A549 (cell line): ENCODE data around the gene NEDD8. TPM values are rescaled to one million over a fixed set of nuclear protein-coding genes. Genes with fewer than 3 reads are reported as not detected.

Experiments used
- ATOH8 ChIP-seq: fragments of 250-450 bp; sonication (Bioruptor Pico); IDR thresholded peaks from 2 replicates; pipeline ENCODE4 v1.5.0; 2020; ENCODE audit warnings: low read depth, mild to moderate bottlenecking, moderate library complexity
- BCL3 ChIP-seq: fragments of >200 bp; sonication (Bioruptor Twin); formaldehyde crosslinking; IDR thresholded peaks from 3 replicates; pipeline ENCODE4 v1.6.1; 2016
- CBX8 ChIP-seq: fragments of 200-600 bp; sonication (generic); IDR thresholded peaks from 2 replicates; pipeline ENCODE4 v1.6.1; 2016
- EHF ChIP-seq: fragments of 250-450 bp; sonication (Bioruptor Pico); IDR thresholded peaks from 2 replicates; pipeline ENCODE4 v1.5.0; 2020; ENCODE audit warnings: mild to moderate bottlenecking
- GATA3 ChIP-seq: IDR thresholded peaks from 2 replicates; pipeline ENCODE4 v1.6.1; 2012; ENCODE audit warnings: borderline replicate concordance
- HES2 ChIP-seq: fragments of >200 bp; sonication (Bioruptor Twin); formaldehyde crosslinking; IDR thresholded peaks from 2 replicates; pipeline ENCODE4 v1.6.1; 2016
- HOXA7 ChIP-seq: fragments of 250-450 bp; sonication (Bioruptor Pico); IDR thresholded peaks from 2 replicates; pipeline ENCODE4 v1.5.0; 2020; ENCODE audit warnings: mild to moderate bottlenecking, moderate library complexity
- HOXB13 ChIP-seq: fragments of 250-450 bp; sonication (Bioruptor Pico); IDR thresholded peaks from 2 replicates; pipeline ENCODE4 v1.5.0; 2020; ENCODE audit warnings: low read depth, mild to moderate bottlenecking, moderate library complexity
- JUN ChIP-seq, 2 experiments: fragments of >200 bp; sonication (Bioruptor Twin); formaldehyde crosslinking; IDR thresholded peaks; 2 replicates in 1 of 2; 3 replicates in 1 of 2; pipeline ENCODE4 v1.6.1; 2016 to 2017
- MAZ ChIP-seq: fragments of 150-350 bp; IDR thresholded peaks from 2 replicates; pipeline ENCODE4 v1.6.1; 2014; ENCODE audit warnings: antibody characterized with exemption, low read depth, low read length, borderline replicate concordance
- NR3C1 ChIP-seq: fragments of >200 bp; sonication (Bioruptor Twin); formaldehyde crosslinking; IDR thresholded peaks from 3 replicates; pipeline ENCODE4 v1.6.1; 2017
- PHF8 ChIP-seq: fragments of 200-600 bp; sonication (generic); IDR thresholded peaks from 2 replicates; pipeline ENCODE4 v1.6.1; 2016; ENCODE audit warnings: low read depth, mild to moderate bottlenecking, antibody characterized with exemption, moderate library complexity, borderline replicate concordance
- POLR2A ChIP-seq: IDR thresholded peaks from 2 replicates; pipeline ENCODE4 v1.6.1; 2012; ENCODE audit warnings: mild to moderate bottlenecking, low read length
- RAD21 ChIP-seq, 2 experiments: fragments of >200 bp in 1 of 2; sonication (Bioruptor Twin) in 1 of 2; formaldehyde crosslinking in 1 of 2; IDR thresholded peaks in 1 of 2; conservative IDR thresholded peaks in 1 of 2; 2 replicates in 1 of 2; 3 replicates in 1 of 2; pipeline ENCODE4 v1.6.1; 2012 to 2018; ENCODE audit warnings: inconsistent platforms in 1 of 2
- RARB ChIP-seq: fragments of 250-450 bp; sonication (Bioruptor Pico); IDR thresholded peaks from 2 replicates; pipeline ENCODE4 v1.8.0; 2021; ENCODE audit warnings: mild to moderate bottlenecking, moderate library complexity
- REST ChIP-seq: fragments of 200-600 bp; sonication (generic); IDR thresholded peaks from 2 replicates; pipeline ENCODE4 v1.6.1; 2016; ENCODE audit warnings: antibody characterized with exemption, mild to moderate bottlenecking, moderate library complexity
- RNF2 ChIP-seq: fragments of 200-600 bp; sonication (generic); IDR thresholded peaks from 2 replicates; pipeline ENCODE4 v1.6.1; 2016; ENCODE audit warnings: low read depth, mild to moderate bottlenecking, antibody characterized with exemption, moderate library complexity, borderline replicate concordance
- SMC3 ChIP-seq: fragments of >200 bp; sonication (Bioruptor Twin); formaldehyde crosslinking; IDR thresholded peaks from 3 replicates; pipeline ENCODE4 v1.6.1; 2018; ENCODE audit warnings: inconsistent platforms
- TP53 ChIP-seq: fragments of 250-450 bp; sonication (Bioruptor Pico); IDR thresholded peaks from 2 replicates; pipeline ENCODE4 v1.5.0; 2021; ENCODE audit warnings: mild to moderate bottlenecking, moderate library complexity
- USF2 ChIP-seq: fragments of 450-650 bp; IDR thresholded peaks from 2 replicates; pipeline ENCODE4 v1.6.1; 2014; ENCODE audit warnings: antibody characterized with exemption
- ZSCAN20 ChIP-seq: fragments of 250-450 bp; sonication (Bioruptor Pico); IDR thresholded peaks from 2 replicates; pipeline ENCODE4 v1.8.0; 2022; ENCODE audit warnings: mild to moderate bottlenecking, moderate library complexity
- polyA plus RNA-seq, 4 experiments: library from polyadenylated mRNA; depleted of rRNA in 3 of 4; stranded (reverse); fragments of >200 nt; fragmentation: RNase III in 1 of 4; extraction: RNeasy Plus Mini Kit Qiagen cat#74134 plus additional on column Dnase treatment in 1 of 4; gene quantifications; 2 replicates in 3 of 4; 3 replicates in 1 of 4; pipeline ENCODE4 v1.2.3, GENCODE V29; 2011 to 2017

NEDD8 gene
- polyA plus RNA-seq, 2 of the 4 experiments (the other 2 are of a cell fraction) = 433 to 589 TPM

- TF ChIP-seq ZSCAN20 (CRISPR knock-in tag) = no peak
- TF ChIP-seq EHF (CRISPR knock-in tag) = no peak
- TF ChIP-seq HES2 = no peak
- TF ChIP-seq BCL3 = peak; percentile 82; the same call in 2 of the 3 replicates
- 0 out of 2 replicates have a peak, but pooled peaks have one; percentile 54 for TF ChIP-seq RARB (CRISPR knock-in tag)
- TF ChIP-seq ATOH8 (CRISPR knock-in tag) = no peak
- peak; percentile 86 for TF ChIP-seq POLR2A
- no peak for TF ChIP-seq HOXA7 (CRISPR knock-in tag)
- no peak for TF ChIP-seq CBX8
- TF ChIP-seq USF2 = no peak
- TF ChIP-seq GATA3 = no peak; the same call in 1 of the 2 replicates
- TF ChIP-seq PHF8 = peak; percentile 88; the same call in 1 of the 2 replicates
- TF ChIP-seq REST = 0 out of 2 replicates have a peak, but pooled peaks have one; percentile 29
- no peak for TF ChIP-seq RNF2
- no peak for TF ChIP-seq MAZ
- TF ChIP-seq RAD21 (conservative IDR thresholded peaks at IDR 0.05 in 1 of 2, IDR thresholded peaks at IDR 0.05 in 1 of 2) = peak; percentile 46 to 56; a peak in 4 of 5 replicates
- 0 out of 3 replicates have a peak, but pooled peaks have one; percentile 18 for TF ChIP-seq SMC3
- peak; percentile 61 to 81; a peak in 4 of 5 replicates for TF ChIP-seq JUN (IDR thresholded peaks at IDR 0.05)
- TF ChIP-seq TP53 = no peak; the same call in 1 of the 2 replicates
- TF ChIP-seq NR3C1 = no peak
- TF ChIP-seq HOXB13 (CRISPR knock-in tag) = no peak
Measured at GRCh38 chr14:24215495-24216344, 16.4 kb downstream of the NEDD8 start, which contains the start of gene MDP1 (continued).
